Neural crest cell (in vitro differentiated cells): ENCODE measurements around the gene HSF4. TPM values are rescaled to one million over a fixed set of nuclear protein-coding genes. Genes with fewer than 3 reads are reported as not detected.
A peak's percentile ranks its signal among the peaks of the same experiment; 100 is the strongest.

Experiments
- DNase-seq: peaks from one replicate; pipeline ENCODE4 v3.0.0; 2021; ENCODE audit warnings: low read depth, mixed read lengths, low spot score
- H3K27ac Mint-ChIP-seq: one replicate; pipeline ENCODE4 v1.8.0; 2021; ENCODE audit warnings: mild to moderate bottlenecking, mixed read lengths; ENCODE audit not compliant: unreplicated experiment
- H3K27me3 Mint-ChIP-seq: 2 replicates; pipeline ENCODE4 v1.8.0; 2021; ENCODE audit warnings: low read depth, mild to moderate bottlenecking, mixed read lengths
- H3K36me3 Mint-ChIP-seq: 2 replicates; pipeline ENCODE4 v1.8.0; 2021; ENCODE audit warnings: low read depth, mild to moderate bottlenecking, mixed read lengths
- H3K4me1 Mint-ChIP-seq: 2 replicates; pipeline ENCODE4 v1.8.0; 2021; ENCODE audit warnings: mixed read lengths
- H3K4me3 Mint-ChIP-seq: one replicate; pipeline ENCODE4 v1.8.0; 2021; ENCODE audit warnings: mild to moderate bottlenecking, mixed read lengths
- H3K9me3 Mint-ChIP-seq: 2 replicates; pipeline ENCODE4 v1.8.0; 2021; ENCODE audit warnings: mixed read lengths
- CTCF ChIP-seq: fragments of 200-600 bp; sonication (generic); conservative IDR thresholded peaks from 2 replicates; pipeline ENCODE4 v1.5.0; 2021; ENCODE audit warnings: antibody characterized with exemption, mild to moderate bottlenecking
- total RNA-seq: library from RNA; stranded (reverse); gene quantifications from 2 replicates; pipeline ENCODE4 v1.2.1, GENCODE V29; 2021

HSF4 gene
- total RNA-seq, 1 donor from 2014 or later: 1.3 TPM

GRCh38 chr16:67162506-67163163 is 1.9 kb upstream of the HSF4 start:
- no peak for DNase-seq
- Mint-ChIP-seq H3K27ac (no peak overlapping the region), H3K36me3 (no peaks in the 10 kb centered on the region), H3K4me3 (peak overlapping the region; percentile 64), H3K4me1 (peaks cover 15% of the 10 kb centered on the region), H3K27me3 (peaks cover 97% of the 10 kb centered on the region), H3K9me3 (no peaks in the 10 kb centered on the region)
- TF ChIP-seq CTCF: no peak

GRCh38 chr16:67163164-67163998 is 1.2 kb upstream of the HSF4 start:
- DNase-seq: no peak
- Mint-ChIP-seq H3K4me3 (peak overlapping the region; percentile 47), H3K36me3 (no peaks in the 10 kb centered on the region), H3K27ac (no peak overlapping the region), H3K9me3 (no peaks in the 10 kb centered on the region), H3K4me1 (peaks cover 15% of the 10 kb centered on the region), H3K27me3 (peaks cover 97% of the 10 kb centered on the region)
- TF ChIP-seq CTCF: no peak

GRCh38 chr16:67163999-67164558 is 466 bp upstream of the HSF4 start:
- TF ChIP-seq CTCF: no peak
- H3K27me3 Mint-ChIP-seq: peaks cover 97% of the 10 kb centered on the region
- peak overlapping the region; percentile 54 for H3K4me3 Mint-ChIP-seq
- no peaks in the 10 kb centered on the region for H3K9me3 Mint-ChIP-seq
- H3K4me1 Mint-ChIP-seq: peaks cover 9% of the 10 kb centered on the region
- H3K36me3 Mint-ChIP-seq: no peaks in the 10 kb centered on the region
- no peak for DNase-seq
- no peak overlapping the region for H3K27ac Mint-ChIP-seq

- Mint-ChIP-seq H3K9me3 (no peaks in the 10 kb centered on the region), H3K27ac (no peak overlapping the region), H3K4me1 (peaks cover 14% of the 10 kb centered on the region), H3K27me3 (peaks cover 96% of the 10 kb centered on the region), H3K36me3 (no peaks in the 10 kb centered on the region), H3K4me3 (peak overlapping the region; percentile 57)
- no peak for TF ChIP-seq CTCF
- no peak for DNase-seq
Observed at GRCh38 chr16:67165121-67166078, 855 bp downstream of the HSF4 start.

- no peak for DNase-seq
- no peak overlapping the region for H3K27ac Mint-ChIP-seq
- no peaks in the 10 kb centered on the region for H3K9me3 Mint-ChIP-seq
- no peak for TF ChIP-seq CTCF
- H3K4me1 Mint-ChIP-seq: peaks cover 13% of the 10 kb centered on the region
- no peak overlapping the region for H3K4me3 Mint-ChIP-seq
- H3K27me3 Mint-ChIP-seq: peaks cover 94% of the 10 kb centered on the region
- H3K36me3 Mint-ChIP-seq: no peaks in the 10 kb centered on the region
Observed at GRCh38 chr16:67166110-67166547, 1.6 kb downstream of the HSF4 start.
